ENCODE measurements around the gene EPS15. TPM values are rescaled to one million over a fixed set of nuclear protein-coding genes. Genes with fewer than 3 reads are reported as not detected.
"Not testable (repeated sequence)": the region's sequence is repeated elsewhere in the genome, so short reads cannot be mapped to it uniquely, and the experiment has no call there.

EPS15 gene
- total RNA-seq, 1 donor from 2014 or later: 41.6 TPM

- H3K9me3 Mint-ChIP-seq: no peaks in the 10 kb centered on the region
- no peak overlapping the region for H3K27ac Mint-ChIP-seq (ENCODE audit: unreplicated experiment)
- H3K36me3 Mint-ChIP-seq (ENCODE audit: low read depth): no peaks in the 10 kb centered on the region
- no peak for DNase-seq (ENCODE audit: low read depth, low spot score)
- H3K27me3 Mint-ChIP-seq (ENCODE audit: low read depth): no peaks in the 10 kb centered on the region
- H3K4me1 Mint-ChIP-seq: peaks cover 2% of the 10 kb centered on the region
- no peak overlapping the region for H3K4me3 Mint-ChIP-seq
- TF ChIP-seq, protein P1, sequence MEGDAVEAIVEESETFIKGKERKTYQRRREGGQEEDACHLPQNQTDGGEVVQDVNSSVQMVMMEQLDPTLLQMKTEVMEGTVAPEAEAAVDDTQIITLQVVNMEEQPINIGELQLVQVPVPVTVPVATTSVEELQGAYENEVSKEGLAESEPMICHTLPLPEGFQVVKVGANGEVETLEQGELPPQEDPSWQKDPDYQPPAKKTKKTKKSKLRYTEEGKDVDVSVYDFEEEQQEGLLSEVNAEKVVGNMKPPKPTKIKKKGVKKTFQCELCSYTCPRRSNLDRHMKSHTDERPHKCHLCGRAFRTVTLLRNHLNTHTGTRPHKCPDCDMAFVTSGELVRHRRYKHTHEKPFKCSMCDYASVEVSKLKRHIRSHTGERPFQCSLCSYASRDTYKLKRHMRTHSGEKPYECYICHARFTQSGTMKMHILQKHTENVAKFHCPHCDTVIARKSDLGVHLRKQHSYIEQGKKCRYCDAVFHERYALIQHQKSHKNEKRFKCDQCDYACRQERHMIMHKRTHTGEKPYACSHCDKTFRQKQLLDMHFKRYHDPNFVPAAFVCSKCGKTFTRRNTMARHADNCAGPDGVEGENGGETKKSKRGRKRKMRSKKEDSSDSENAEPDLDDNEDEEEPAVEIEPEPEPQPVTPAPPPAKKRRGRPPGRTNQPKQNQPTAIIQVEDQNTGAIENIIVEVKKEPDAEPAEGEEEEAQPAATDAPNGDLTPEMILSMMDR (conservative IDR thresholded peaks at IDR 0.05): no peak
Measured at GRCh38 chr1:51564124-51564523, 45.1 kb upstream of the EPS15 start.

DNA sequence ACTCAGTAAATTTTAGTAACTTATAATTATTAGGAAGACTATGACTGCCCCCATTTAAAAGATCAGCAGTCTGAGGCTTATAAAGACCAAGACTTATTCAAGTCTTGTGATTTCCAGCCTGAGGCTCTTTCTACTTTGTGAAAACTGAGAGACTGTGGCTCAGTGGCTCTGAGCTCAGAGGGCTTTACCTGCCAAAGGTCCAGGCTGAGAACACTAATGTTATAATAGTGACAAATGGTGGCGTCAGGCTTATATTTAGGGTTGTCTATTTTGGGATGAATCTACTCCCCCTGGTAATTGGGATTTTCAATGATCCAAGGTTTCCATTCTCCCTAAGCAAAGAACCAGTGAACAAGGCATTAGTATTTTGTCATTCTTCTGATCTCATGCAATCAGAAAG, 42.6 kb upstream of the EPS15 start:
- DNase-seq (ENCODE audit: low read depth, low spot score): no peak
- Mint-ChIP-seq H3K36me3 (ENCODE audit: low read depth) (no peaks in the 10 kb centered on the region), H3K27ac (ENCODE audit: unreplicated experiment) (no peak overlapping the region), H3K9me3 (no peaks in the 10 kb centered on the region), H3K27me3 (ENCODE audit: low read depth) (no peaks in the 10 kb centered on the region), H3K4me3 (no peak overlapping the region), H3K4me1 (no peaks in the 10 kb centered on the region)
- TF ChIP-seq, protein P1 (conservative IDR thresholded peaks at IDR 0.05): no peak

GRCh38 chr1:51560895-51561294, 41.8 kb upstream of the EPS15 start:
- not testable (repeated sequence) for H3K27ac Mint-ChIP-seq (ENCODE audit: unreplicated experiment); H3K27me3 Mint-ChIP-seq (ENCODE audit: low read depth); H3K4me1 Mint-ChIP-seq; DNase-seq (ENCODE audit: low read depth, low spot score); H3K4me3 Mint-ChIP-seq; H3K36me3 Mint-ChIP-seq (ENCODE audit: low read depth); H3K9me3 Mint-ChIP-seq

DNA sequence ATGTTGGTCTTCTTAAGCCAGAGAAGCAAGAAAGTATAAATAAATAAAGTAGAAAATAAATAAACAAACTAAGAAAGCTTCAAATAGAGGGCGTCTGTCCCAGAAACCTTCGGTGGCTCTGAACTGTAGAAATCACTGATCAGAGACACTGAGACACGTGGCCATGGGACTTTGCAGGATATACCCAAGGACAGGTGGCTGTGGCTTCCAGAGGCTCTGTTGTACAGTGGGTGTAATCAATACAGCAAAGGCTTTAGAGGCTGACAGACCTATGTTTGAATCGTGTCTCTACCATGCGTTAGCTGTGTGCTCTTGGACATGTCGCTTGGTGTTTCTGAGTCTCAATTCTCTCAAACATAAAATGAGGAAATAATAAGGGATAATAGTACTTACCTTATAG, 41.0 kb upstream of the EPS15 start:
- Mint-ChIP-seq H3K27ac (ENCODE audit: unreplicated experiment) (no peak overlapping the region), H3K36me3 (ENCODE audit: low read depth) (no peaks in the 10 kb centered on the region), H3K27me3 (ENCODE audit: low read depth) (no peaks in the 10 kb centered on the region)

GRCh38 chr1:51559501-51559900, 40.4 kb upstream of the EPS15 start:
- H3K36me3 Mint-ChIP-seq (ENCODE audit: low read depth): no peaks in the 10 kb centered on the region
- H3K4me3 Mint-ChIP-seq: no peak overlapping the region
- H3K27me3 Mint-ChIP-seq (ENCODE audit: low read depth): no peaks in the 10 kb centered on the region
- TF ChIP-seq, protein P1 (conservative IDR thresholded peaks at IDR 0.05): no peak
- H3K4me1 Mint-ChIP-seq: no peaks in the 10 kb centered on the region
- no peak overlapping the region for H3K27ac Mint-ChIP-seq (ENCODE audit: unreplicated experiment)
- no peak for DNase-seq (ENCODE audit: low read depth, low spot score)
- H3K9me3 Mint-ChIP-seq: no peaks in the 10 kb centered on the region

More for the DNA sequence above, 41.0 kb upstream of the EPS15 start:
- Mint-ChIP-seq H3K9me3 (no peaks in the 10 kb centered on the region), H3K4me3 (no peak overlapping the region), H3K4me1 (no peaks in the 10 kb centered on the region)
- no peak for DNase-seq (ENCODE audit: low read depth, low spot score)
- TF ChIP-seq, protein P1 (conservative IDR thresholded peaks at IDR 0.05): no peak

GRCh38 chr1:51559064-51559500, 40.0 kb upstream of the EPS15 start:
- H3K27ac Mint-ChIP-seq (ENCODE audit: unreplicated experiment): no peak overlapping the region
- no peaks in the 10 kb centered on the region for H3K36me3 Mint-ChIP-seq (ENCODE audit: low read depth)
- TF ChIP-seq, protein P1 (conservative IDR thresholded peaks at IDR 0.05): no peak
- H3K4me1 Mint-ChIP-seq: no peaks in the 10 kb centered on the region
- DNase-seq (ENCODE audit: low read depth, low spot score): no peak
- no peak overlapping the region for H3K4me3 Mint-ChIP-seq
- no peaks in the 10 kb centered on the region for H3K9me3 Mint-ChIP-seq
- H3K27me3 Mint-ChIP-seq (ENCODE audit: low read depth): no peaks in the 10 kb centered on the region

All from neural crest cell (in vitro differentiated cells).